CD4-positive, alpha-beta T cell treated with Interleukin-4 for 4 hours (primary cell): ENCODE data around the gene SPATA31C2.
"Not testable (repeated sequence)": the region's sequence is repeated elsewhere in the genome, so short reads cannot be mapped to it uniquely, and the experiment has no call there.

Experiments
- DNase-seq: peaks from one replicate; pipeline ENCODE4 v3.0.0-alpha.2; 2020

Gene SPATA31C2

GRCh38 chr9:88123413-88123812, 14.9 kb downstream of the SPATA31C2 start:
- DNase-seq = not testable (repeated sequence)

- not testable (repeated sequence) for DNase-seq
Observed at GRCh38 chr9:88118121-88118520, 20.2 kb downstream of the SPATA31C2 start.

GRCh38 chr9:88114968-88115612, 23.2 kb downstream of the SPATA31C2 start:
- not testable (repeated sequence) for DNase-seq

GRCh38 chr9:88114283-88114967, 23.9 kb downstream of the SPATA31C2 start:
- not testable (repeated sequence) for DNase-seq

GRCh38 chr9:88113156-88114130, 24.8 kb downstream of the SPATA31C2 start:
- DNase-seq = not testable (repeated sequence)

GRCh38 chr9:88110026-88110425, 28.2 kb downstream of the SPATA31C2 start:
- DNase-seq = no peak

- DNase-seq = no peak
Observed at GRCh38 chr9:88108779-88109178, 29.5 kb downstream of the SPATA31C2 start.

- DNase-seq = no peak
Observed at GRCh38 chr9:88106492-88106891, 31.8 kb downstream of the SPATA31C2 start.

GRCh38 chr9:88092797-88093331, 45.4 kb downstream of the SPATA31C2 start:
- no peak for DNase-seq

- no peak for DNase-seq
Observed at GRCh38 chr9:88090151-88090581, 48.1 kb downstream of the SPATA31C2 start.

- DNase-seq = no peak
Observed at GRCh38 chr9:88087906-88088305, 50.4 kb downstream of the SPATA31C2 start.

GRCh38 chr9:88085476-88085875, 52.8 kb downstream of the SPATA31C2 start:
- no peak for DNase-seq

GRCh38 chr9:88084357-88085183, 53.7 kb downstream of the SPATA31C2 start:
- DNase-seq = no peak
